Loucy (cell line): ENCODE measurements around the gene KLC4.

Experiments
- CTCF ChIP-seq: fragments of 200-600 bp; sonication (generic); conservative IDR thresholded peaks from 2 replicates; pipeline ENCODE4 v1.5.1; 2014; ENCODE audit warnings: mild to moderate bottlenecking, antibody characterized with exemption, low read length
- EZH2phosphoT487 ChIP-seq: fragments of 200-600 bp; IDR thresholded peaks from 2 replicates; pipeline ENCODE4 v1.6.1; 2018; ENCODE audit warnings: antibody characterized with exemption, mild to moderate bottlenecking, moderate library complexity, borderline replicate concordance

- TF ChIP-seq CTCF (no peak), EZH2phosphoT487 (no peak)
These were observed 25.8 kb upstream of the KLC4 start for GRCh38 chr6:43033496-43034189.
